Measurements from ENCODE around the gene ZBED4. TPM values are rescaled to one million over a fixed set of nuclear protein-coding genes. Genes with fewer than 3 reads are reported as not detected.

Gene ZBED4
- total and polyA plus RNA-seq, 2 of the 13 experiments (the other 11 are each of a cell fraction or from before 2014, with no cell fraction given) = 5.4 to 9.6 TPM

- 0 out of 2 replicates have a peak, but pooled peaks have one; percentile 31 for TF ChIP-seq GPN1 (CRISPR knock-in tag; IDR thresholded peaks at IDR 0.05; ENCODE audit: borderline replicate concordance)
- TF ChIP-seq ZFY (CRISPR knock-in tag; IDR thresholded peaks at IDR 0.05) = peak; percentile 87
- TF ChIP-seq RFX5 (IDR thresholded peaks at IDR 0.05; ENCODE audit: low read depth, low read length) = no peak
- no peak for TF ChIP-seq ZKSCAN1 (IDR thresholded peaks at IDR 0.05; ENCODE audit: low read length)
- no peak for TF ChIP-seq ATF6 (CRISPR knock-in tag; conservative IDR thresholded peaks at IDR 0.05)
- no peak for TF ChIP-seq CCAR2 (optimal IDR thresholded peaks at IDR 0.05; ENCODE audit: low read depth, low read length)
- TF ChIP-seq CC2D1A (CRISPR knock-in tag; IDR thresholded peaks at IDR 0.05) = no peak
- TF ChIP-seq TERF1 (CRISPR knock-in tag; IDR thresholded peaks at IDR 0.05) = peak; percentile 74; the same call in 1 of the 2 replicates
- no peak for TF ChIP-seq ZNF589 (CRISPR knock-in tag; conservative IDR thresholded peaks at IDR 0.05)
- no peak for TF ChIP-seq ZNF570 (CRISPR knock-in tag; IDR thresholded peaks at IDR 0.05; ENCODE audit: borderline replicate concordance)
- TF ChIP-seq SMAD1 (CRISPR knock-in tag; IDR thresholded peaks at IDR 0.05; ENCODE audit: borderline replicate concordance, low read depth) = peak; percentile 19; the same call in 1 of the 2 replicates
- no peak for TF ChIP-seq ZNF101 (CRISPR knock-in tag; IDR thresholded peaks at IDR 0.05; ENCODE audit: borderline replicate concordance, low read depth)
- TF ChIP-seq MXD1 (CRISPR knock-in tag; IDR thresholded peaks at IDR 0.05) = peak; percentile 45; the same call in 1 of the 2 replicates
- TF ChIP-seq MXD4 (CRISPR knock-in tag; IDR thresholded peaks at IDR 0.05) = peak; percentile 69
- peak; percentile 70 for TF ChIP-seq SPEN (CRISPR knock-in tag; IDR thresholded peaks at IDR 0.05; ENCODE audit: low read depth)
- peak; percentile 63 for TF ChIP-seq MAX (IDR thresholded peaks at IDR 0.05)
- TF ChIP-seq IRX3 (CRISPR knock-in tag; IDR thresholded peaks at IDR 0.05; ENCODE audit: borderline replicate concordance, low read depth) = no peak
- TF ChIP-seq ZNF800 (CRISPR knock-in tag; IDR thresholded peaks at IDR 0.05) = peak; percentile 88
Observed at GRCh38 chr22:49852898-49853894, at the start of gene ZBED4 (continued).

Measured in HepG2 (cell line).